GM18868 (cell line): ENCODE measurements around the gene FAM111A.

Experiments used
- ATAC-seq: cut with Tn5 transposase; IDR thresholded peaks from one replicate; pipeline ENCODE4 v1.9.1; 2021; ENCODE audit warnings: mild to moderate bottlenecking, moderate library complexity; ENCODE audit not compliant: unreplicated experiment

FAM111A gene

DNA sequence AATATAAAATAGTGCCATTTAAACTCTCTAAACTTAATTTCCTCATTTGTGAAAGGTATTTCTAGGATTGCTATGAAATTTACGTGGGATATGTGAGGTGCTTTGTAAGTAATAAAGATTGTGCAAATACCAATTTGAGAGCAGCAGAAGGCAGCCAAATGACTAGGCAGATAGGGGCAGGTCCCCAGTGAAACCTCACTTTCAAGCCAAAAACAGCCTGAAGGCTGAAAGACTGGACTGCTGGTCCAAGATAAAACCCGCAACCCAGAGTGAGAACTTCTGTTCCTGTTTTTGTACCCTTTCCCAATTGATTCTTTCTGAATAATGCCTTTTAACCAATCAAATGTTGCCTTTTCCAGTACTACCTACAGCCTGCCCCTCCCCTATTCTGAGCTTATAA, 36.5 kb downstream of the FAM111A start:
- no peak for ATAC-seq

DNA sequence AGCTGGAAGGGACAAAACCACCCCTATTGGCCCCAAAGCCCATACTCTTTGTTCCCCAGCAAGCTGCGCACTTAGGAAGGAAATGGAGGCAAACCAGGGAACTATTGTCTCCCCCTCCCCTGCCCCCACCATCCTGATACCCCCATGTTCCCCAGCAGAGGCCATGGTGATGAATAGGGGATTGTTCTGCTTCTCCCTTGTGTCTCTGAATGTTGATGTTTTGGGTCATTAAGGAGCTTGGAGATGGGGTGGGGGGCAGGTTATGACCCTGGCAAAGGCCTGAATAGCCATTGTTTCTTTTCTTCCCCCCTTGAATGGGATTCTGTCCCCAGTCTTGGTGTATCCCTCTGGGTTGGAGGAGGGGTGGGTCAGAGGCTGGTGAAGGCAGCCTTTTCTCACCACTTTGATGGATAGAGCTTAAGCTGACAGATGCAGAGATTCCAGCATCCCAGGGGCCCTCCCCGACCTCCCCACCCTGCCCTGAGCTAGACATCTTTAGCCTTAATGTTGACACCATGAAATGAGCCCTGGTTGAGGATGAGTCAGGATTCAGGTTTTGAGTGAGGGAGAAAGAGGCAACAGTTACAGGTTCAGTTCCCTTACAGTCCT, 37.6 kb downstream of the FAM111A start:
- no peak for ATAC-seq

DNA sequence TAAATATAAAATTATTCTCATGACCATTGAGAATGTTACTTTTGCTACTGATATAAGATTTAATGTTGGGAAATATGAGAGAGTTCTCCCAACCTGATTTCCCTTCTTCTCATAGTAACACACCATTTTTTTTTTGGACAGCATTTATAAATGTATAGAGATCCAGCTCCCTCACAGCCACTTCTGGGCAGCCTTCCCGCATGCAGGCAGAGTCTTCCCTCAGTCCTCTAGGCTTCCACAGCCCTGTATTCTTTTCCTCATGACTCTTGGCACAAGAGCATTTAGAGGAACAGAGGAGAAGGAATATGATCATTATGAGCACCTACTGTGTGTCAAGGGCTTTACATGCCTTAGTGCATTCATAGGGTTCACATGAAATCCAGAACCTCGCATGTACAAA, 38.3 kb downstream of the FAM111A start:
- no peak for ATAC-seq

DNA sequence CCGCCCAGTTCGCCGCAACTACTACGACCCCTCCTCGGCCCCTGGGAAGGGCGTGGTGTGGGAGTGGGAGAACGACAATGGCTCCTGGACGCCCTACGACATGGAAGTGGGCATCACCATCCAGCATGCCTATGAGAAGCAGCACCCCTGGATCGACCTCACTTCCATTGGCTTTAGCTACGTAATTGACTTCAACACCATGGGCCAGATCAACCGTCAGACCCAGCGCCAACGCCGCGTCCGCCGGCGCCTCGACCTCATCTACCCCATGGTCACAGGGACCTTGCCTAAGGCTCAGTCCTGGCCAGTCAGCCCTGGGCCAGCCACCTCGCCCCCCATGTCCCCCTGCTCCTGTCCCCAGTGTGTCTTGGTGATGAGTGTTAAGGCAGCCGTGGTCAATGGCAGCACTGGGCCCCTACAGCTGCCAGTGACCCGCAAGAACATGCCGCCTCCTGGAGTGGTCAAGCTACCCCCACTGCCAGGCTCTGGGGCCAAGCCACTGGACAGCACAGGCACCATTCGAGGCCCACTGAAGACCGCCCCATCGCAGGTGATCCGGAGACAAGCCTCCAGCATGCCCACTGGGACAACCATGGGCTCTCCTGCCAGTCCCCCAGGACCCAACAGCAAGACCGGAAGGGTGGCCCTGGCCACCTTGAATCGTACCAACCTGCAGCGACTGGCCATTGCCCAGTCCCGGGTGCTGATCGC, 39.2 kb downstream of the FAM111A start:
- no peak for ATAC-seq

DNA sequence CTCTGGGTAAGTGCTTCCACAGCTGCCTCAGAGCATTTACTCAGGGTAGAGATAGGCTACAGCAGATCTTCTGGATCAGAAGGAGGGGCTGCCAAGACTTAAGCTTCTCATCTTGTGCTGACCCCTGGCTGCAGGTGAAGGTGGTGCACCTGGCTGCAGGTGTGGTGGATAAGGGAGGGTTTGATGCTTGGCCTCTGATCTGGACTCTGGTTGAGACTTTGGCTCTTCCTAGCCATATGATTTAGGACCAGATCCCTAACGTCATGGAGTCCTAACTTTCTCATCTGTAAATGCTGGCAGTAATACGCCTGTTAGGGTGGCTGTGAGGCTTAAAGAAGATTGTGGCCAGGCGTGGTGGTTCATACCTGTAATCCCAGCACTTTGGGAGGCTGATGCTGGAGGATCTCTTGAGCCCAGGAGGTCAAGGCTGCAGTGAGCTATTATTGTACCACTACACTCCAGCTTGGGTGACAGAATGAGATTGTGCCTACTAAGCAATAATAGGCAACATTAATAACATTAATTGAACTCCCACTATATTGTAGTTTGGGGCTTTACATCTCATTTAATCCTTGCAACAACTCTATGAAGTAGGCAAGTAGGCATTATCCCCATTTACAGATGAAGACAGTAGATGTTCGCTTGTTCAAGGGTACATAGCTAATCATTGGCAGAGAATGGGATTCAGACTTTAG, 39.9 kb downstream of the FAM111A start:
- peak; percentile 45 for ATAC-seq

DNA sequence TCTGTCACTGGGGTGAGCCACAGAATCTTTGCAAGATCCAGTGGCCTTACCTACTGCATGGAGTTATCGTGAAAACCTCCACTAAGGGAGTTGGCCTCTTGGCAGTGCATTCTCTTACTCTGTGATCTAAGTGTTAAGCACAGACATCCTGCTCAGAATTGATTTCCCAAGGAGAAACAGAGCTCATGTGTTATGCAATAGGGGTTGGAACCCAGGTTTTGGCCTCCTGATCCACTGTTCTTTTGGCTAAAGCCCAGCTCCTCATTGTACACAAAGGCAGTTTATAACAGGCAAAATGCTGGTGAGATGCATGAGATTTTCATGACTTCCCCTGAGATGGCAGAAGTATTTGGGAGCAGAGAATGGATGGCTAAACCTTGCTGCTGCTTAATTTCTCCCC, 41.1 kb downstream of the FAM111A start:
- ATAC-seq = no peak

DNA sequence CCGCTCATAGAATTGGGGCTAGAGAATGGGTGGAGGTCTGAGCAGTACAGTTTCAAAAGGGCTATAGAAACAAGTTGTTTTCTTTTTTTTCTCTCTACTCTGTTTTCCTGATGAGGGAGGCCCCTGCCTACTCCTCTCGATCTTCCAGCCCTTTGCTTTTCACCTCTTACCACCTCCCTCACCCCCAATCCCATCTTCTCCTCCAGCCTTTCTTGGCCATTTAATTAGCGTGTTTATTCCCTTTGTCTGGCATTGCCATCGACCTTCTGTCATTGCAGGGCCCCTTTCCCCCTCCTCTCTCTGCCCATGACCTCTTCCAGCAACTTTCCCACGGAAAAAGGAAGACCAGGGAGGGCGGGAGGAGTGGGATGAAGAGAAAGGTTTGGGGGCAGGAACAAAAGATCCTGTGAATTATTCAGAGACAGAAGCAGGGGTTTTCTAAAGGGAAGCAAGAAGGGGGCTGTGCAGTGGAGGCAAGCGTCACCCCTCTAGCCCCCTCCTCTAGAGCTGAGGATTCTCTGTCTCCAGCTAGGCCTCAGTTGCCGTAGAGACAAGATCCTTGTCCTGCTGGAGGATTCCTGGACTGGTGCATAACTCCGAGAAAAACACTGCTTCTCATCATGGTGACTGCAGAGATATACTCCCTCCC, 42.2 kb downstream of the FAM111A start:
- no peak for ATAC-seq

DNA sequence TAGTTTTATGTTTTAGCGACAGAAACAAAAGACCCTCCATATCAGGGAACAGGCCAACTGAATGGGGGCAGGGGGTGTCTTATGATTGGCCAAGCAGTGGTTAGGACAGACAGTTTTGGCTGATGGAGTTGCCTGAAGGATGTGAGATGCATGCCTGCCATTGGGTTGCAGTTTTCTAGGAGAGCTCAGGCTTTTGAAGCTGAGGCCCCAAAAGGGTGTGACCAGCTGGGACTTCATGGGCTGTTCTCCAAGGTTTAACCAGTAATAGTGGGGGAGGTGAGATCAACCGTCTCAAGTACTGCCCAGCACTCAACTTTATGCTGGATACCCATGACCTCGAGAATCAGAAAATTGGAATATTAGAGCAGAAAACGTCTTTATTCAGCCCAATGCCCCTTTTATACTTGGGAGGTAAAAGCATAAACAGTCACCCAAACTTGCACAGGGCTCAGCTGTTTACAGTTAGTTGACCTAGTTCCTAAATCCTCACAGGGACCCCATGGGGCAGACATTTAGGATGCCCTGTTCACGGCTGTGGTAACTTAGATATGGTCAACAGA, 42.8 kb downstream of the FAM111A start:
- ATAC-seq = no peak

DNA sequence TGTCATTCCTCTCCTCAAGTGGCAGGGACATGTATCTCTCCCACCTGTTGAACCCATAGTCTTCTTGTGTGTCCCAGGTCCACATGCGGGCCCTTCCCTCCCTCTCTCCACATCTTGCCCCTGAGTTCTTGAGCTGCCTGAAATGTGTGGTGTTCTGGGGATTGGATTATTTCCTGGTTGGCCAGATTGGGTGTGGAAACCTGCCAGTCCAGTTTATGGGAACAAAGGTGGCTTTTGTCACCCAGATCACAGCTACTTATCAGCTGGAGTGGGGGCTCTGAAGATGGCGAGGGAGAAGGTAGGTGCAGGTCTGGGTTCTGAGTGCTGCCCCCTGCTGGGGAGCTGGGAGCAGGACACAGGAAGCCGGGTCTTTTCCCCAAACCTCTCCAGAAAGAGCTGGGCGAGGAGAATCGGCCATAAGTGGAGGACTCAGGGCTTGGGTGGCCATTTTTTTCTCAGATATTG, 43.5 kb downstream of the FAM111A start:
- ATAC-seq = peak; percentile 73

DNA sequence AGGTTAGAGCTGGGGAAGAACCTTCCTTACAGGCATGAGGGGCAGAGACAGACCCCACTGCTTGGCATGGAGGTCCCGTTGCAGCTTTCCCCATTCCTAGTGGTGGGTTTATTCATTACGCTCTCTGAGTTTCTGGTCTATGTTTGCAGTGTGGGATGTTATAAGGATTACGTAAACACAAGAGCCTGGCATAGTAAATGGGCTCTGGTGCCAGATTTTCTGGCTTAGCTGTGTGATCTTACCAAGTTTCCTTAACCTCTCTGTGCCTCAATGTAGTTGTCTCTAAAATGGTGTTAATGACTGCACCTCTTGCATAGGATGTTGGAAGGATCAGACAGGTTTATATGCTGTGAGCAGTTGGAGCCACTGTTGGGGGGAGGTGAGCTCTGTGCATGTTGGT, 44.4 kb downstream of the FAM111A start:
- ATAC-seq = no peak

DNA sequence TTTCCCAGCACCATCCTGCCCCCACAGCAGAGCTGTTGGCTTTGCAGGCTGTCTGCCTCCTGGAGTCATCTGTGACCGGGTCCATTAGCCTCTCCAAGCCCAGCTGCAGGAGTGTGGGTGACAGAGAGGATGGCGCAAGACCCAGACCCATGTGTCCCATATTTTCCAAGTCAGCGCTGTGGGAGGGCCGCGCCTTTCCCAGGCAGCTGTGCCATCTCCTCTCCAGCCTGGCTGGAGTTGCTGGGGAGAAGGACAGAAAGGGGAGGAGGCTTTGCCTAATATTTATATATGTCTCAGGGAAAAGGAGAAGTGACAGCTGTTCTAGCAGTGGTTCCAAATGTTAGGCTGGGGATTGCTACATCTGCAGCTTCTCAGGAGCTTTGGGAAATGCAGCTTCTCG, 44.9 kb downstream of the FAM111A start:
- no peak for ATAC-seq

DNA sequence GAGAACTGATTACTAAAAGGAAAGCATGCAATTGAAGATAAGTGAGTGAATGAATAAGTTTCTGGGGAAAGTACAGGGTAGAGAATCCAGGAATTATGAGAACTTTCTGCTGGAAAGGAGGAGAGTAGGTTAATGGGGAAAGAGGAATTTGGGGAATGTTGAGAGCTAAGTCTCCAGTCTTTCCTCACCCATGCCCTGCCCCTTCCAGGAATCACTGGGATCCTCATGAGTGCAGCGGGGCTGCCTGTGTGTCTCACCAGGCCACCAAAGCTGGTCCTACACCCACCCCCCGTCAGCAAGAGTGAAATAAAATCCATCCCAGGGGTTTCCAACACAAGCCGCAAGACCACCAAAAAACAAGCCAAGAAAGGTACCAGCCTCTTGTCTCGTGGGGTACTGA, 46.3 kb downstream of the FAM111A start:
- ATAC-seq = no peak

DNA sequence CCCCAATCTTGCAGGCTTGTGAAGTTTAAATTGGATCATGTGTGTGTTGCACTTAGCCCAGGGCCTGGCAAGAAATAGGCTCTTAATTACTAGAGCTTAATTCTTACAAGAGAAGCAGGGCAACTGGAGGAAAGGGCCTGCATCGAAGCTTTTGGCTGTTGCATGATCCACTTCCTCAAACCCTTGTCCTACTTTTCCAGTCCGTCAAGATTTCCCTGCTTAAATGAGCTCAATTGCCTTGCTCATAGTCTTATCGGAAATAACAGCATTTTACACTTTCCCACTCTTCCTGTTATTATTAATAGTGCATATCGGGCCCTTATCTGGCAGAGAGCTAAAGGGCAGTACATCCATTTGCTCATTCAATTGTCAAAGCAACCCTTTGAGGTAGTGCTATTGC, 47.3 kb downstream of the FAM111A start:
- ATAC-seq = no peak

DNA sequence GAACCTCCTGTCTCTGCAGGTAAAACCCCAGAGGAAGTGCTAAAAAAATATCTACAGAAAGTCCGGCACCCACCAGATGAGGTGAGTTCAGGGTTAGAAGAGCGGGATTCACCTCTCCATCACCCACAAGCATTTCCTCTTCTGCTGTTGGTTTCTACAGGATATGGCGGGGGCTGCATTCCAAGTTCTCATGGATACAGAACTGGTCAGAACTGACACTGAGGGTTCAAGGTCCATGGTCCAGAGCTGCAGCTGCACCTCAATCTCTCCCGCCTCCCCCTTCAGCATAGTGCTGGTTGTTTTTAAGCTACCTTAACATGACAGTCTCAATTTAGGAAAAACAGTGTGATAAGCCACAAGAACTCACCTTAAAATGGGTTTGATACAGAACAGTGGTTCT, 48.4 kb downstream of the FAM111A start:
- ATAC-seq = no peak

DNA sequence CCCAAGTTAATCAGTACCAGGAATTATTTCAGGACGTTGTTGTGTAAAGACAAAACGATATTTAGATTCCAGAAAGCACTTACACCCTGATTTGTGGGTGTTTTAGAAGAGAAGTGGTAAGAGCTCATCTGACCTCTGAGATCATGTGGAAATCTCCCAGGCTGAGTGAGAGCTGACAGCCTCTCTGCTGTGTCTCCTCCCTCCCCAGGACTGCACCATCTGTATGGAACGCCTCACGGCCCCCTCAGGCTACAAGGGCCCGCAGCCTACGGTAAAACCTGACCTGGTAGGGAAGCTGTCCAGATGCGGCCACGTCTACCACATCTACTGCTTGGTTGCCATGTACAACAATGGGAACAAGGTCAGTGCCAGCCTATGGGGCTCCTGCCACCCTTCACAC, 49.2 kb downstream of the FAM111A start:
- no peak for ATAC-seq

DNA sequence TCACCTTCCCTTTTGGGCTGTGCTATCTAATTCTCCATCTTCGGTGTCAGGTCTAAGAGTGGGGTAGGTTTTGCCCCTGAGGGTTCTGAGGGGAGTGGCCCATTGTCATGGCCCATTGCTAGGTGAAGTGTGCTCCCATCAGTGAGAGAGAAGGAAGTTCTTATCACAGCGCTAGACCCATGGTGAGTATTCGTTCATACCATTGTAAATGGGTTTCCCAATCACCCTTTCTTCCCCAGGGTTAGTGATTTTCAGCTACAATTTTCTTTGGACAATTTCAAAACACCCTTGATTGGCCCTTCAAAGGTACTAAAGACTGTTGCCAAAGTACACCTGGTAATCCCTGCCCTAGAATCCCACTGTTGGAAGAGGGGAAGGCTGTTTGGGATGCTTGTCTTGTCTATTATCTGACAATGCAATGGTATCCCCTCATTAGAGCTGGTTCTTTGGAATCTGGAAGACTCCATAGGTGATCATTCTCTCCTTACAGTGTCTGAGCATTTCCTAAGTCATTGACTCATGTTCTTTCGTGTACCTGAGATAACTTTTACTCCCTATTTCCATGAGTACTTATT, 49.9 kb downstream of the FAM111A start:
- ATAC-seq = no peak

DNA sequence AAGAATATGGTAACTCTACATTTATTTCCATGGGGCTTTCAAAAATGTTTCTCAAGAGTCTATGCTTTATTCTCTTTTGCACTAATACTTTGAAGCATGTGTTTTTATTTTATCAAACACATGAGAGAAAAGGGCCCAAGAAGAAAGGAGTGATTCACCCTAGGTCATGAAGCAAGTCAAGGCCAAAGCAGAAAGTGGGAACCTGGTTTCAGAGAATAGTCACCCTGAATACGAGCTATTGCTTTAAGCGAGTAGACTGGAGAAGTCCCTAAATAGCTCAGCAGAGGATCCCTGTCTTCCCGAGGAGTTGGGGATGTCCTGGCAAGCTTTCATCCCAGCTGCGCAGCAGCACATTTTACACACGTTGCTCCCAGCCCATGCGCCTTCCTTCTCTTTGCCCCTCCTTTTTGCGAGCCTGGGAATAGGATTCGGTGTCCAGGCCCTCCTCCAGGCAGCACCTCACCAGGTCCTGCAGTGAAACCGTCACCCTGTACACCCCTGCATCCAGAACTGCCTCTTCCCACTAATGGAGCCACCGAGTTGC, 51.0 kb downstream of the FAM111A start:
- no peak for ATAC-seq

DNA sequence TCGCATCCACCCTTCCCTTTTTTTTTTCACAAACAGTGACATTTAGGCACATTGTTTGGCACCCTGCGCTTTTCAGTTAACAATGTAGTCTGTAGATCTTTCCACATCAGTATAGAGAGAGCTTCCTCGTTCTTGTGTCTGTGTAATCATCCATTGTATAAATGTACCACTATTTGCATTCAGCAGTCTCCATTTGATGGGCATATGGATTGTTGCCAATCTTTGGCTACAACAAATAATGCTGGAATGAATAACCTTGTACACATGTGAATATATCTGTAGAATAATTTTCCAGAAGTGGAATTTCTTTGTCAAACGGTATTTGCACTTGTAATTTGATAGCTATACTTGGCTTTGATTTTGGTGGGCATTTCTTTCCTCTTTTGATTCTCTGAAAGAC, 52.9 kb downstream of the FAM111A start:
- no peak for ATAC-seq

DNA sequence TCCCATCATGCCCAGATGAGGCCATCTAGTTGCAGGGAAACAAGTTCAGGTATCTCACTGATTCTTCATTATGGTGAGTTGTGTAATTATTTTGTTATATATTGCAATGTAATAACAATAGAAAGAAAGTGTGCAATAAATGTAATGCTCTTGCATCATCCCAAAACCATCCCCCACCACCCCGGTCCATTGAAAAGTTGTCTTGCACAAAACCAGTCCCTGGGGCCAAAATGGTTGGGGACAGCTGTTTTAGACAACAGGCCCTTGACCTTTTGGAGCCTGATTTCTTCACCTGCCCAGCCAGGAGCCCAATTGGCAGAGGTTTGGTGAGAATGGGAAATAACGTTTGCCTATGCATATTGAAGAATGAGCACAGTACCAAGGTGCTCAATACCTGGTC, 54.1 kb downstream of the FAM111A start:
- ATAC-seq = no peak

DNA sequence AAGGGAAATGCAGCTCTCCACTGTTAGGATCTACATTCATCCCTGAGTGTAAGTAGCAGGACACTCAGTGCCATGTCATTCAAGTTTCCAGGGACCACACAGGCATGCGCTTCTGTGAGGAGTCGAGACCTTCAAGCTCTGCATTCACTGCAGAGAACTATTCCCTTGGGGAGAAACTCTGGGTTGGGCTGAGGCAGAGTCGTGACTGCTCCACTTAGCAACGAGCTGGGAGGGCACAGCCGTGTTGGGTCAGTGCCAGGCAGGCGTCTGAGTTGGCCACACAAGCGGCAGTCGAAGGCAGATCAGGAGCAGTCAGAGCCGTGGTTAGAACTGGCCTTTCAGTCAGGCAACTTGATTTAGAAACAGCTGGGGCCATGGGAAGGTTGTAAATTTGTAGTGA, 55.3 kb downstream of the FAM111A start:
- ATAC-seq = no peak

DNA sequence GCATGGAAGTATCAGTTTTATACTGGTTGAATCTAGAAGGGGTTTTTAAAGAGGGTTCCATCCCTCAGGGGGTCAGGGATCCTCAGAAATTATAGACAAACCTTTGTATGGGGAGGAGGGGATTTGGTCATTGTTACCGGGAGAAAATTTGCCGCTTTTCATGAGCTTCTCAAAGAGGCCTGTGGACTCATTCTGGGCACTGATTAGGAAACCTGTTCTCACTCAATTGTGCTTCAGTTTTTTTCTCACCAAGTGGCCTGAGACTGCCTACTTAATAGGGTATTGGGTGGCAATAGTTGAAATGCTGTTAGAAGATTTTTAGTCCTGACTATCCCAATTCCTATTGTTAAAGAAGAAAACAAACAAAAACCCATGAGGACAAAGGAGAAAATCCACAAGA, 56.1 kb downstream of the FAM111A start:
- ATAC-seq = no peak
